Type B pancreatic cell (in vitro differentiated cells): ENCODE measurements around the gene SIK3. TPM values are rescaled to one million over a fixed set of nuclear protein-coding genes. Genes with fewer than 3 reads are reported as not detected.

Experiments
- DNase-seq: peaks from one replicate; pipeline ENCODE4 v3.0.0; 2021; ENCODE audit warnings: mixed read lengths; ENCODE audit not compliant: unreplicated experiment; ENCODE audit errors: extremely low spot score
- H3K27ac Mint-ChIP-seq: 2 replicates; pipeline ENCODE4 v1.8.0; 2021; ENCODE audit warnings: mild to moderate bottlenecking, mixed read lengths
- H3K27me3 Mint-ChIP-seq: 2 replicates; pipeline ENCODE4 v1.8.0; 2021; ENCODE audit warnings: mixed read lengths
- H3K36me3 Mint-ChIP-seq: 2 replicates; pipeline ENCODE4 v1.8.0; 2021; ENCODE audit warnings: mixed read lengths
- H3K4me1 Mint-ChIP-seq: one replicate; pipeline ENCODE4 v1.8.0; 2021; ENCODE audit warnings: mixed read lengths; ENCODE audit not compliant: unreplicated experiment
- H3K4me3 Mint-ChIP-seq: 2 replicates; pipeline ENCODE4 v1.8.0; 2021; ENCODE audit warnings: mild to moderate bottlenecking, mixed read lengths
- H3K9me3 Mint-ChIP-seq: 2 replicates; pipeline ENCODE4 v1.8.0; 2021; ENCODE audit warnings: mixed read lengths
- total RNA-seq: library from RNA; stranded (reverse); gene quantifications from 2 replicates; pipeline ENCODE4 v1.2.1, GENCODE V29; 2021; ENCODE audit warnings: low replicate concordance
- TF ChIP-seq, protein P1 (sequence below): fragments of 200-600 bp; sonication (generic); conservative IDR thresholded peaks from 2 replicates; pipeline ENCODE4 v1.5.0; 2021; ENCODE audit warnings: antibody characterized with exemption, mild to moderate bottlenecking

The SIK3 gene
- total RNA-seq, 1 donor from 2014 or later, result 39.9 TPM

- Mint-ChIP-seq H3K4me1 (peaks cover 29% of the 10 kb centered on the region), H3K36me3 (no peaks in the 10 kb centered on the region), H3K4me3 (no peak overlapping the region), H3K27ac (no peak overlapping the region), H3K9me3 (peaks cover 5% of the 10 kb centered on the region), H3K27me3 (no peaks in the 10 kb centered on the region)
- TF ChIP-seq, protein P1, sequence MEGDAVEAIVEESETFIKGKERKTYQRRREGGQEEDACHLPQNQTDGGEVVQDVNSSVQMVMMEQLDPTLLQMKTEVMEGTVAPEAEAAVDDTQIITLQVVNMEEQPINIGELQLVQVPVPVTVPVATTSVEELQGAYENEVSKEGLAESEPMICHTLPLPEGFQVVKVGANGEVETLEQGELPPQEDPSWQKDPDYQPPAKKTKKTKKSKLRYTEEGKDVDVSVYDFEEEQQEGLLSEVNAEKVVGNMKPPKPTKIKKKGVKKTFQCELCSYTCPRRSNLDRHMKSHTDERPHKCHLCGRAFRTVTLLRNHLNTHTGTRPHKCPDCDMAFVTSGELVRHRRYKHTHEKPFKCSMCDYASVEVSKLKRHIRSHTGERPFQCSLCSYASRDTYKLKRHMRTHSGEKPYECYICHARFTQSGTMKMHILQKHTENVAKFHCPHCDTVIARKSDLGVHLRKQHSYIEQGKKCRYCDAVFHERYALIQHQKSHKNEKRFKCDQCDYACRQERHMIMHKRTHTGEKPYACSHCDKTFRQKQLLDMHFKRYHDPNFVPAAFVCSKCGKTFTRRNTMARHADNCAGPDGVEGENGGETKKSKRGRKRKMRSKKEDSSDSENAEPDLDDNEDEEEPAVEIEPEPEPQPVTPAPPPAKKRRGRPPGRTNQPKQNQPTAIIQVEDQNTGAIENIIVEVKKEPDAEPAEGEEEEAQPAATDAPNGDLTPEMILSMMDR, result no peak
- no peak for DNase-seq
These were observed 187.8 kb downstream of the SIK3 start for GRCh38 chr11:116910378-116910777.

- no peaks in the 10 kb centered on the region for H3K36me3 Mint-ChIP-seq
- H3K9me3 Mint-ChIP-seq, result peaks cover 5% of the 10 kb centered on the region
- H3K27ac Mint-ChIP-seq, result no peak overlapping the region
- H3K4me1 Mint-ChIP-seq, result peaks cover 29% of the 10 kb centered on the region
- H3K4me3 Mint-ChIP-seq, result no peak overlapping the region
- H3K27me3 Mint-ChIP-seq, result no peaks in the 10 kb centered on the region
- DNase-seq, result no peak
- TF ChIP-seq, protein P1, result no peak
These were observed 189.0 kb downstream of the SIK3 start for GRCh38 chr11:116909245-116909644.

DNA sequence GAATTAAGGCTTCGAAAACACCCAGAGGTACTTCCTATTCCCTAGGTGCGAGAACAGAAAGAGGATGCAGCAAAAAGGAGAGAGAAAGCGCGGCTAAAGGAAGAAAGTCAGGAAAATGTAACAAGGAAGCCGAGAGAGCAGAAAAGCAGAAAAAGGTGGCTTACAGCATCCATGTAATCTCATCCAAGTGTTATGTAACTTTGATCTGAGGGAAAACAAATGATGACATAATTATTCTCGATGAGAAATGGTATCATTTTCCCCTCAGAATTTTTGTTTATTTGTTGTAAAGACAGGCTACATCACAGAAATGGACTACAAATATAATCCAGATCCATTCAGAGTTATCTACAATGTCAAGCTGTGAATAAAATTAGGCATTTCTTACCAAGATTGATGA lies 191.7 kb downstream of the SIK3 start:
- TF ChIP-seq, protein P1, result no peak
- no peak overlapping the region for H3K4me3 Mint-ChIP-seq
- H3K27ac Mint-ChIP-seq, result no peak overlapping the region
- peaks cover 10% of the 10 kb centered on the region for H3K4me1 Mint-ChIP-seq
- no peaks in the 10 kb centered on the region for H3K27me3 Mint-ChIP-seq
- no peak for DNase-seq
- H3K9me3 Mint-ChIP-seq, result peaks cover 5% of the 10 kb centered on the region
- peaks cover 4% of the 10 kb centered on the region for H3K36me3 Mint-ChIP-seq

DNA sequence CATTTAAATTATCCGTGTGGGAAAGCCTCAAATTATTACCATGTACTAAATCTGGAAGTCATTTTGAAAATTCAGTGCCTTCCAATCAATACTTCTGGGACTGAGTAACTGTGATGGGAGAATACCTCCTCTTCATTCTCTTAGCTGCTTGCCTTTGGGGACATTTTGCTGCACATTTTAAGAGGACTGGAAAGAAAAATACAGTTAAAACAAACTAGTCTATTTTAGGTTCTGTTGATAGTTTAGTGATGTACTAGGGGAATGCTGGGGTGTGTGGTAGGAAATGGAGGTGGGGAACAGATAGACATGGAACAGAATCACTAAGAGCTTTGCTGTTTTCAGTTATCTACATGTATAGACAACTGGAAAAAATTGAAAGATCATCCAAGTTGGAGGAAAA lies 195.1 kb downstream of the SIK3 start:
- Mint-ChIP-seq H3K36me3 (peaks cover 15% of the 10 kb centered on the region), H3K27ac (no peak overlapping the region), H3K4me1 (no peaks in the 10 kb centered on the region), H3K27me3 (no peaks in the 10 kb centered on the region), H3K9me3 (peaks cover 9% of the 10 kb centered on the region), H3K4me3 (no peak overlapping the region)
- TF ChIP-seq, protein P1, result no peak
- no peak for DNase-seq

GRCh38 chr11:116901964-116902688 lies 196.1 kb downstream of the SIK3 start:
- H3K9me3 Mint-ChIP-seq, result peaks cover 9% of the 10 kb centered on the region

More at GRCh38 chr11:116901964-116902688, 196.1 kb downstream of the SIK3 start:
- TF ChIP-seq, protein P1, result no peak
- DNase-seq, result no peak
- H3K4me1 Mint-ChIP-seq, result no peaks in the 10 kb centered on the region
- H3K27me3 Mint-ChIP-seq, result no peaks in the 10 kb centered on the region
- H3K36me3 Mint-ChIP-seq, result peaks cover 15% of the 10 kb centered on the region
- no peak overlapping the region for H3K27ac Mint-ChIP-seq
- H3K4me3 Mint-ChIP-seq, result no peak overlapping the region
